Endothelial cell of umbilical vein (primary cell): ENCODE measurements around the gene ALOX5. TPM values are rescaled to one million over a fixed set of nuclear protein-coding genes. Genes with fewer than 3 reads are reported as not detected.
A peak's percentile ranks its signal among the peaks of the same experiment; 100 is the strongest.

Source experiments
- BruUV-seq: library from RNA; stranded (reverse); fragments of 400-500 nt; replicated peaks from 2 replicates; lab custom pipeline; 2021; lab: Mats Ljungman, UMichigan
- CTCF ChIA-PET: fragments of 300-600, 350-600 bp; sonication (Branson Sonifier 250); formaldehyde crosslinking; loops from one replicate; lab custom pipeline; 2021; ENCODE audit warnings: antibody characterized with exemption, inconsistent platforms; lab: Charles Lee
- POLR2A ChIA-PET: fragments of 300-600, 350-600 bp; sonication (Branson Sonifier 250); formaldehyde crosslinking; loops from one replicate; lab custom pipeline; 2021; ENCODE audit warnings: antibody characterized with exemption, inconsistent platforms; lab: Charles Lee
- DNase-seq: peaks from one replicate; pipeline ENCODE4 v3.0.0-alpha.2; 2011; ENCODE audit warnings: low read depth, low spot score
- FAIRE-seq: peaks from 2 replicates; lab custom pipeline; 2011; peaks lifted over from hg19 to GRCh38; lab: Jason Lieb, UNC
- H2AFZ ChIP-seq: 2 replicates; pipeline ENCODE4 v1.6.0; 2012; ENCODE audit warnings: low read depth, low read length, control low read depth, inconsistent platforms
- H3K27ac ChIP-seq: 2 replicates; pipeline ENCODE4 v1.5.1; 2011; ENCODE audit warnings: low read depth, mild to moderate bottlenecking, control low read depth, low read length, moderate library complexity; ENCODE audit not compliant: insufficient read depth
- H3K27me3 ChIP-seq, 2 experiments: 2 replicates each; pipeline versions ENCODE4 v1.6.0 to v1.6.1; 2011; ENCODE audit warnings: low read length in 2 of 2, mixed read lengths in 1 of 2; ENCODE audit not compliant: control insufficient read depth in 2 of 2, insufficient read depth in 2 of 2
- H3K36me3 ChIP-seq, 2 experiments: 2 replicates in 1 of 2; 3 replicates in 1 of 2; pipeline ENCODE4 v1.5.1; 2011; ENCODE audit warnings: low read length in 2 of 2, mild to moderate bottlenecking in 1 of 2, moderate library complexity in 1 of 2; ENCODE audit not compliant: control insufficient read depth in 2 of 2, insufficient read depth in 2 of 2; ENCODE audit errors: extremely low read depth in 1 of 2
- H3K4me1 ChIP-seq: 3 replicates; pipeline ENCODE4 v1.5.1; 2011; ENCODE audit warnings: mild to moderate bottlenecking, low read length; ENCODE audit not compliant: control insufficient read depth, insufficient read depth; ENCODE audit errors: extremely low read depth
- H3K4me2 ChIP-seq: 2 replicates; pipeline ENCODE4 v1.6.1; 2011; ENCODE audit warnings: low read length, control low read depth, mixed read lengths; ENCODE audit not compliant: insufficient read depth
- H3K4me3 ChIP-seq, 3 experiments: fragments of 200-600 bp in 1 of 3; sonication (generic), shearing (Covaris generic) in 1 of 3; replicated peaks in 1 of 3; 2 replicates each; pipeline ENCODE4 v1.5.1; 2011 to 2016; ENCODE audit warnings: control low read depth in 3 of 3, low read length in 3 of 3, mild to moderate bottlenecking in 2 of 3, inconsistent platforms in 1 of 3, low read depth in 1 of 3, moderate library complexity in 1 of 3; ENCODE audit not compliant: insufficient read depth in 1 of 3
- H3K79me2 ChIP-seq: 2 replicates; pipeline ENCODE4 v1.6.0; 2012; ENCODE audit warnings: low read length, inconsistent platforms; ENCODE audit not compliant: control insufficient read depth, insufficient read depth
- H3K9ac ChIP-seq: replicated peaks from 2 replicates; pipeline ENCODE3; 2011; ENCODE audit warnings: low read length, control low read depth; ENCODE audit not compliant: insufficient read depth; ENCODE audit errors: extremely low read depth
- H3K9me1 ChIP-seq: replicated peaks from 3 replicates; pipeline ENCODE4 v1.6.0; 2011; ENCODE audit warnings: mild to moderate bottlenecking, low read length; ENCODE audit not compliant: control insufficient read depth, insufficient read depth; ENCODE audit errors: extremely low read depth
- H3K9me3 ChIP-seq: replicated peaks from 2 replicates; pipeline ENCODE4 v1.5.1; 2012; ENCODE audit warnings: low read length, inconsistent platforms; ENCODE audit not compliant: control insufficient read depth, insufficient read depth
- H4K20me1 ChIP-seq: replicated peaks from 2 replicates; pipeline ENCODE3; 2011; ENCODE audit warnings: mild to moderate bottlenecking, low read length; ENCODE audit not compliant: control insufficient read depth, insufficient read depth; ENCODE audit errors: extremely low read depth
- EZH2 ChIP-seq: IDR thresholded peaks from 2 replicates; pipeline ENCODE4 v1.6.1; 2012; ENCODE audit warnings: borderline replicate concordance, low read depth, mild to moderate bottlenecking, moderate library complexity, low read length, inconsistent platforms; ENCODE audit not compliant: severe bottlenecking
- JUN ChIP-seq: IDR thresholded peaks from 2 replicates; pipeline ENCODE4 v1.6.1; 2011; ENCODE audit warnings: borderline replicate concordance, low read depth; ENCODE audit not compliant: insufficient read length, insufficient read depth
- MAX ChIP-seq: IDR thresholded peaks from 2 replicates; pipeline ENCODE4 v1.6.1; 2011; ENCODE audit not compliant: insufficient read depth, insufficient read length
- MYC ChIP-seq: IDR thresholded peaks from one replicate; pipeline ENCODE4 v1.6.1; 2011; ENCODE audit warnings: mild to moderate bottlenecking, low read depth, low read length
- POLR2A ChIP-seq: IDR thresholded peaks from 2 replicates; pipeline ENCODE4 v1.6.1; 2012; ENCODE audit warnings: low read depth, mild to moderate bottlenecking, control low read depth, low read length
- POLR2AphosphoS5 ChIP-seq: IDR thresholded peaks from 2 replicates; pipeline ENCODE4 v1.6.1; 2012; ENCODE audit warnings: low read depth, mild to moderate bottlenecking, control low read depth, low read length, moderate library complexity; ENCODE audit not compliant: insufficient read depth
- dilution Hi-C: fragments of 300-500 bp; cut with MboI; formaldehyde crosslinking; loops from one replicate; pipeline ENCODE4 v1.15.0; 2019; ENCODE audit warnings: low sequenced_read_pairs; ENCODE audit not compliant: extremely low pct_ligation_motif_present
- intact Hi-C: fragments of 100-400 bp; cut with micrococcal nuclease; formaldehyde crosslinking; loops from one replicate; pipeline ENCODE4 v1.10.0; 2022
- polyA plus RNA-seq, 4 experiments: library from polyadenylated mRNA; depleted of rRNA in 3 of 4; stranded (reverse) in 3 of 4; unstranded in 1 of 4; fragments of >200 nt; gene quantifications; 2 replicates each; pipeline versions ENCODE4 v1.2.1 to v1.2.3, GENCODE V29; 2011 to 2012; ENCODE audit warnings: missing spikeins in 1 of 4
- total RNA-seq: library from RNA; stranded (reverse); gene quantifications from 2 replicates; pipeline ENCODE4 v1.2.3, GENCODE V29; 2021
- TF ChIP-seq, protein P1 (sequence below), 2 donors: IDR thresholded peaks; 1 replicate in 1 of 2; 2 replicates in 1 of 2; pipeline ENCODE4 v1.5.1; 2011; ENCODE audit warnings: low read length in 2 of 2, mild to moderate bottlenecking in 2 of 2, moderate library complexity in 2 of 2, control low read depth in 1 of 2, inconsistent platforms in 1 of 2, low read depth in 1 of 2; ENCODE audit not compliant: insufficient read depth in 1 of 2; ENCODE audit errors: extremely low read depth in 1 of 2

The ALOX5 gene
- total and polyA plus RNA-seq, 2 donors (not counting 3 experiments of a cell fraction or from before 2014, with no cell fraction given), result 0.04 TPM; not detected in 1

- no peak overlapping the region for H3K27ac ChIP-seq
- peaks cover 0 to 2% of the 10 kb centered on the region in 2 experiments for H3K27me3 ChIP-seq
- no peaks in the 10 kb centered on the region for H3K9me3 ChIP-seq
- dilution Hi-C loops, result no loop called here
- no peak for TF ChIP-seq EZH2
- no peak for TF ChIP-seq JUN
- TF ChIP-seq POLR2A, result no peak
- TF ChIP-seq MAX, result no peak
- no peak for TF ChIP-seq MYC
- no peak for TF ChIP-seq POLR2AphosphoS5
- H3K4me3 ChIP-seq, result no peak overlapping the region
- CTCF ChIA-PET, result no interaction called here
- DNase-seq (no peak), FAIRE-seq (no peak)
- POLR2A ChIA-PET, result no interaction called here
- H3K36me3 ChIP-seq, result no peaks in the 10 kb centered on the region
- H2AFZ ChIP-seq, result no peak overlapping the region
- intact Hi-C loops, result no loop called here
- no peaks in the 10 kb centered on the region for H3K79me2 ChIP-seq
- H3K4me2 ChIP-seq, result no peak overlapping the region
- H3K9me1 ChIP-seq, result no peaks in the 10 kb centered on the region
- no peaks in the 10 kb centered on the region for H3K4me1 ChIP-seq
- no peaks in the 10 kb centered on the region for H4K20me1 ChIP-seq
- no peak overlapping the region for H3K9ac ChIP-seq
- BruUV-seq, result no TSS peak
Measured at GRCh38 chr10:45442251-45442650, 68.2 kb downstream of the ALOX5 start.

GRCh38 chr10:45442662-45443061, 68.6 kb downstream of the ALOX5 start:
- H3K9me3 ChIP-seq, result no peaks in the 10 kb centered on the region
- H3K9ac ChIP-seq, result no peak overlapping the region
- H2AFZ ChIP-seq, result no peak overlapping the region
- intact Hi-C loops (no loop called here), dilution Hi-C loops (no loop called here)
- DNase-seq (no peak), FAIRE-seq (no peak)
- H3K4me2 ChIP-seq, result no peak overlapping the region
- no peaks in the 10 kb centered on the region for H4K20me1 ChIP-seq
- no peaks in the 10 kb centered on the region for H3K79me2 ChIP-seq
- BruUV-seq, result no TSS peak
- no peaks in the 10 kb centered on the region for H3K36me3 ChIP-seq
- no peak overlapping the region for H3K4me3 ChIP-seq
- CTCF ChIA-PET, result no interaction called here
- no peaks in the 10 kb centered on the region for H3K4me1 ChIP-seq
- POLR2A ChIA-PET, result no interaction called here
- no peak overlapping the region for H3K27ac ChIP-seq
- H3K27me3 ChIP-seq, result peaks cover 0 to 2% of the 10 kb centered on the region in 2 experiments
- TF ChIP-seq, protein P1, sequence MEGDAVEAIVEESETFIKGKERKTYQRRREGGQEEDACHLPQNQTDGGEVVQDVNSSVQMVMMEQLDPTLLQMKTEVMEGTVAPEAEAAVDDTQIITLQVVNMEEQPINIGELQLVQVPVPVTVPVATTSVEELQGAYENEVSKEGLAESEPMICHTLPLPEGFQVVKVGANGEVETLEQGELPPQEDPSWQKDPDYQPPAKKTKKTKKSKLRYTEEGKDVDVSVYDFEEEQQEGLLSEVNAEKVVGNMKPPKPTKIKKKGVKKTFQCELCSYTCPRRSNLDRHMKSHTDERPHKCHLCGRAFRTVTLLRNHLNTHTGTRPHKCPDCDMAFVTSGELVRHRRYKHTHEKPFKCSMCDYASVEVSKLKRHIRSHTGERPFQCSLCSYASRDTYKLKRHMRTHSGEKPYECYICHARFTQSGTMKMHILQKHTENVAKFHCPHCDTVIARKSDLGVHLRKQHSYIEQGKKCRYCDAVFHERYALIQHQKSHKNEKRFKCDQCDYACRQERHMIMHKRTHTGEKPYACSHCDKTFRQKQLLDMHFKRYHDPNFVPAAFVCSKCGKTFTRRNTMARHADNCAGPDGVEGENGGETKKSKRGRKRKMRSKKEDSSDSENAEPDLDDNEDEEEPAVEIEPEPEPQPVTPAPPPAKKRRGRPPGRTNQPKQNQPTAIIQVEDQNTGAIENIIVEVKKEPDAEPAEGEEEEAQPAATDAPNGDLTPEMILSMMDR (IDR thresholded peaks at IDR 0.05; ENCODE audit: extremely low read depth in 1 of 2, insufficient read depth in 1 of 2, low read depth in 1 of 2, low read length in 2 of 2), result peak in 1 of 2 donors; percentile 4
- TF ChIP-seq POLR2AphosphoS5, result no peak
- H3K9me1 ChIP-seq, result no peaks in the 10 kb centered on the region
